Adrenal gland (tissue), 12 donors: ENCODE measurements around the gene SPEM1. TPM values are rescaled to one million over a fixed set of nuclear protein-coding genes. Genes with fewer than 3 reads are reported as not detected.

Experiments used
- DNase-seq, 7 donors: peaks; one replicate each; pipeline ENCODE4 v3.0.0-alpha.2; 2019 to 2020
- H3K27ac ChIP-seq, 5 donors: fragments of 200-600 bp; sonication (generic) in 4 of 5; 1 replicate in 3 of 5; 2 replicates in 2 of 5; pipeline versions ENCODE4 v1.5.1 to v1.8.0; 2016 to 2020; ENCODE audit warnings: mild to moderate bottlenecking in 1 of 5
- H3K27me3 ChIP-seq: fragments of 200-600 bp; 2 replicates; pipeline ENCODE4 v1.8.0; 2021
- H3K36me3 ChIP-seq, 2 donors: fragments of 200-600 bp; replicated peaks in 1 of 2; 1 replicate in 1 of 2; 2 replicates in 1 of 2; pipeline versions ENCODE4 v1.5.1 to v1.8.0; 2018 to 2022
- H3K4me1 ChIP-seq, 2 donors: fragments of 200-600 bp; replicated peaks in 1 of 2; 1 replicate in 1 of 2; 2 replicates in 1 of 2; pipeline versions ENCODE4 v1.5.1 to v1.8.0; 2018 to 2021
- H3K4me3 ChIP-seq, 4 donors: fragments of 200-600 bp; sonication (generic) in 3 of 4; one replicate each; pipeline ENCODE4 v1.5.1; 2016 to 2018
- H3K9me3 ChIP-seq, 3 donors: fragments of 200-600 bp; sonication (generic) in 1 of 3; replicated peaks in 1 of 3; 1 replicate in 2 of 3; 2 replicates in 1 of 3; pipeline versions ENCODE4 v1.5.1 to v1.8.0; 2016 to 2021
- CTCF ChIP-seq, 6 experiments: fragments of 450-650 bp in 4 of 6; fragments of 200-600 bp in 2 of 6; sonication (generic) in 1 of 6; IDR thresholded peaks; 1 replicate in 5 of 6; 2 replicates in 1 of 6; pipeline versions ENCODE4 v1.5.1 to v1.8.0; 2016 to 2021; ENCODE audit warnings: antibody characterized with exemption in 6 of 6, mild to moderate bottlenecking in 2 of 6, moderate library complexity in 1 of 6
- POLR2A ChIP-seq, 2 donors: fragments of 450-650 bp; IDR thresholded peaks; one replicate each; pipeline ENCODE4 v1.6.1; 2017; ENCODE audit warnings: antibody characterized with exemption in 2 of 2, mild to moderate bottlenecking in 2 of 2, moderate library complexity in 1 of 2
- WGBS, 4 donors: extraction: QIAGEN DNeasy Blood & Tissue Kit in 2 of 4; methylation state at CpG; one replicate each; pipeline versions ENCODE4 v1.1.5 to v1.1.7; 2013 to 2017; 5-methylcytosine and 5-hydroxymethylcytosine counted together
- intact Hi-C, 2 donors: fragments of 100-400 bp; cut with DNase I; formaldehyde crosslinking; loops; one replicate each; pipeline versions ENCODE4 v1.14.1 to v1.15.0; 2022 to 2023
- polyA plus RNA-seq, 3 donors: library from polyadenylated mRNA; stranded (reverse); fragments of 200-250 nt in 2 of 3; fragments of 350-450 nt in 1 of 3; fragmentation: Illumina TruSeq in 1 of 3; extraction: RNeasy Lipid Tissue Mini Kit (QIAGEN cat#74804) in 1 of 3; gene quantifications; one replicate each; pipeline ENCODE4 v1.2.3, GENCODE V29; 2013 to 2014
- total RNA-seq, 9 donors: library from RNA; depleted of rRNA in 4 of 9; stranded (reverse); fragments of >200 nt in 4 of 9; fragments of 120-200 nt in 1 of 9; fragmentation: NEBNext Ultra II Directional in 1 of 9; extraction: Animal tissue kit (Norgen Biotek cat#: 25700) in 1 of 9; gene quantifications; one replicate each; pipeline versions ENCODE4 v1.1.0 to v1.2.4, GENCODE V29; 2013 to 2023
- donor health status: healthy with polysubstance abuse.
- donor health status: Bipolar disorder and iron deficiency.
- donor health status: DM: yes; HTN: yes; CAD: no.
- donor health status: DM: no; HTN: no; CAD: no.
- donor health status: DM: no; HTN: no; CAD: no.
- donor health status: DM: yes; HTN: yes; CAD: no.

The SPEM1 gene
- total and polyA plus RNA-seq, 12 donors, result not detected

GRCh38 chr17:7391307-7391706, 28.8 kb upstream of the SPEM1 start:
- H3K27me3 ChIP-seq, result no peaks in the 10 kb centered on the region
- no peak overlapping the region for H3K27ac ChIP-seq
- TF ChIP-seq POLR2A (IDR thresholded peaks at IDR 0.05) (no peak), CTCF (IDR thresholded peaks at IDR 0.05) (no peak)
- intact Hi-C loops, result no loop called here
- no peaks in the 10 kb centered on the region for H3K9me3 ChIP-seq
- no peaks in the 10 kb centered on the region for H3K36me3 ChIP-seq
- 36 to 80% (median 64%) methylated on average over 2 of the region's 2 CpGs for WGBS, 4 donors
- no peak overlapping the region for H3K4me3 ChIP-seq
- peak in 1 of 7 donors; percentile 11 for DNase-seq
- peaks cover 6 to 16% of the 10 kb centered on the region in 2 donors for H3K4me1 ChIP-seq

- Histone ChIP-seq H3K36me3 (no peaks in the 10 kb centered on the region), H3K4me3 (peak overlapping the region in 1 of 4 donors; percentile 72), H3K9me3 (no peaks in the 10 kb centered on the region), H3K27me3 (no peaks in the 10 kb centered on the region), H3K4me1 (peaks cover 6 to 16% of the 10 kb centered on the region in 2 donors), H3K27ac (peak overlapping the region in 1 of 5 donors; percentile 90)
- peak in 1 of 7 donors; percentile 51 for DNase-seq
- WGBS, 4 donors, result 75 to 80% (median 78%) methylated on average over 23 to 42 of the region's 42 CpGs
- intact Hi-C loops, result no loop called here
- TF ChIP-seq POLR2A (IDR thresholded peaks at IDR 0.05) (no peak), CTCF (IDR thresholded peaks at IDR 0.05) (no peak)
Observed at GRCh38 chr17:7392696-7393612, 27.2 kb upstream of the SPEM1 start.

- H3K27me3 ChIP-seq, result no peaks in the 10 kb centered on the region
- H3K27ac ChIP-seq, result peak overlapping the region in 4 of 5 donors; percentile 90 to 96 (median 94)
- peaks cover 6 to 16% of the 10 kb centered on the region in 2 donors for H3K4me1 ChIP-seq
- 8 to 12% (median 10%) methylated on average over 24 to 48 of the region's 48 CpGs for WGBS, 4 donors
- TF ChIP-seq CTCF (IDR thresholded peaks at IDR 0.05), result no peak
- no peak for TF ChIP-seq POLR2A (IDR thresholded peaks at IDR 0.05)
- H3K9me3 ChIP-seq, result no peaks in the 10 kb centered on the region
- H3K4me3 ChIP-seq, result peak overlapping the region; percentile 56 to 72 (median 62)
- no peaks in the 10 kb centered on the region for H3K36me3 ChIP-seq
- peak in 2 of 7 donors; percentile 39 for DNase-seq
- intact Hi-C loops, result no loop called here
Observed at GRCh38 chr17:7393613-7394451, 26.3 kb upstream of the SPEM1 start.
